K562 (cell line): ENCODE results near the gene TCIRG1. TPM values are rescaled to one million over a fixed set of nuclear protein-coding genes. Genes with fewer than 3 reads are reported as not detected.

Source experiments
- BRF2 ChIP-seq: IDR thresholded peaks from 3 replicates; pipeline ENCODE4 v1.6.1; 2011; ENCODE audit warnings: borderline replicate concordance, mild to moderate bottlenecking; ENCODE audit not compliant: insufficient read length, insufficient read depth
- CCNT2 ChIP-seq: IDR thresholded peaks from 2 replicates; pipeline ENCODE4 v1.6.1; 2011; ENCODE audit warnings: borderline replicate concordance, low read depth, mild to moderate bottlenecking, moderate library complexity, mixed read lengths, low read length; ENCODE audit not compliant: insufficient read length; ENCODE audit errors: extremely low read depth
- CHAMP1 ChIP-seq: fragments of 450-650 bp; IDR thresholded peaks from 2 replicates; pipeline ENCODE4 v1.6.1; 2016; ENCODE audit warnings: mild to moderate bottlenecking
- ETS2 ChIP-seq: IDR thresholded peaks from 2 replicates; pipeline ENCODE4 v1.6.1; 2016; ENCODE audit warnings: borderline replicate concordance, missing genetic modification characterization, mild to moderate bottlenecking, moderate library complexity, missing compliant biosample characterization; ENCODE audit not compliant: poor library complexity, severe bottlenecking
- FOXA1 ChIP-seq: fragments of 450-650 bp; IDR thresholded peaks from 2 replicates; pipeline ENCODE4 v1.6.1; 2016; ENCODE audit warnings: mild to moderate bottlenecking, borderline replicate concordance
- HMGXB4 ChIP-seq: sonication (generic); formaldehyde crosslinking; IDR thresholded peaks from 2 replicates; pipeline ENCODE4 v1.8.1; 2023; ENCODE audit warnings: mild to moderate bottlenecking, missing genetic modification reagents
- KDM5B ChIP-seq: fragments of 200-600 bp; sonication (generic); IDR thresholded peaks from 2 replicates; pipeline ENCODE4 v1.6.1; 2012; ENCODE audit warnings: low read depth, mild to moderate bottlenecking, moderate library complexity, low read length, control low read depth, inconsistent platforms; ENCODE audit not compliant: insufficient replicate concordance
- MAZ ChIP-seq, 2 experiments: fragments of 450-650 bp in 1 of 2; sonication (generic) in 1 of 2; formaldehyde crosslinking; IDR thresholded peaks in 1 of 2; conservative IDR thresholded peaks in 1 of 2; 2 replicates each; pipeline versions ENCODE4 v1.4.0 to v1.5.0; 2020; ENCODE audit warnings: mild to moderate bottlenecking in 1 of 2, missing genetic modification reagents in 1 of 2
- MYC ChIP-seq, 2 experiments: fragments of 250-450 bp in 1 of 2; sonication (Bioruptor Pico) in 1 of 2; IDR thresholded peaks; 2 replicates each; pipeline versions ENCODE4 v1.5.1 to v1.6.1; 2012 to 2021; ENCODE audit warnings: low read depth in 2 of 2, borderline replicate concordance in 1 of 2, improper control_type of control experiment in 1 of 2, low read length in 1 of 2, mild to moderate bottlenecking in 1 of 2, moderate library complexity in 1 of 2
- POLR2H ChIP-seq: IDR thresholded peaks from 2 replicates; pipeline ENCODE4 v1.6.1; 2016; ENCODE audit warnings: missing genetic modification characterization, low read depth, mild to moderate bottlenecking, control low read depth, missing compliant biosample characterization, moderate library complexity
- ZNF3 ChIP-seq: fragments of 250-450 bp; sonication (Bioruptor Pico); IDR thresholded peaks from 2 replicates; pipeline ENCODE4 v1.5.0; 2021; ENCODE audit warnings: mild to moderate bottlenecking, moderate library complexity
- ZNF518B ChIP-seq: fragments of 250-450 bp; sonication (Bioruptor Pico); IDR thresholded peaks from 2 replicates; pipeline ENCODE4 v1.5.0; 2021; ENCODE audit warnings: mild to moderate bottlenecking, moderate library complexity
- ZNF668 ChIP-seq: fragments of 250-450 bp; sonication (Bioruptor Pico); IDR thresholded peaks from 2 replicates; pipeline ENCODE4 v1.8.0; 2022; ENCODE audit warnings: mild to moderate bottlenecking, inconsistent platforms
- ZNF77 ChIP-seq: fragments of 250-450 bp; sonication (Bioruptor Pico); IDR thresholded peaks from 2 replicates; pipeline ENCODE4 v1.5.0; 2020
- polyA plus RNA-seq, 8 experiments: library from polyadenylated mRNA; depleted of rRNA in 4 of 8; stranded (reverse) in 5 of 8; unstranded in 3 of 8; fragments of >200 nt; fragmentation: Nextera tagmentation in 2 of 8; fragmentation: Illumina TruSeq in 1 of 8; extraction: Ambion mirVana in 2 of 8; extraction: Trizol in 1 of 8; gene quantifications; 2 replicates each; pipeline versions ENCODE4 v1.2.1 to v1.2.3, GENCODE V29; 2011 to 2014; ENCODE audit warnings: inconsistent platforms in 1 of 8, missing spikeins in 1 of 8
- total RNA-seq, 7 experiments: library from RNA; depleted of rRNA in 6 of 7; stranded (reverse); fragments of >200 nt in 6 of 7; fragmentation: Illumina TruSeq in 2 of 7; extraction: Trizol in 2 of 7; gene quantifications; 2 replicates each; pipeline versions ENCODE4 v1.2.1 to v1.2.3, GENCODE V29; 2011 to 2021; ENCODE audit warnings: low replicate concordance in 1 of 7

The TCIRG1 gene
- total and polyA plus RNA-seq, 9 of the 15 experiments (the other 6 are each of a cell fraction or from before 2014, with no cell fraction given), result 0.49 to 143 (median 24.4) TPM

- TF ChIP-seq CCNT2 (peak; percentile 41), ZNF77 (CRISPR knock-in tag) (no peak), ZNF518B (no peak), HMGXB4 (CRISPR knock-in tag) (no peak; the same call in 1 of the 2 replicates), ZNF3 (CRISPR knock-in tag) (no peak), FOXA1 (no peak), POLR2H (no peak), MAZ (CRISPR knock-in tag; conservative IDR thresholded peaks at IDR 0.05 in 1 of 2, IDR thresholded peaks at IDR 0.05 in 1 of 2) (peak in 1 of 2 experiments; percentile 69), MYC (IDR thresholded peaks at IDR 0.05; ENCODE audit: low read depth, low read length) (peak; percentile 92), MYC (CRISPR knock-in tag; IDR thresholded peaks at IDR 0.05; ENCODE audit: borderline replicate concordance, low read depth) (peak; percentile 84; the same call in 1 of the 2 replicates), ETS2 (tag) (no peak), ZNF668 (no peak), CHAMP1 (no peak), BRF2 (no peak), KDM5B (peak; percentile 37)
These were observed 4.7 kb downstream of the TCIRG1 start (continued) for GRCh38 chr11:68043349-68044144.
